GM21717 (cell line): ENCODE results near the gene CD200R1.

Experiments
- ATAC-seq: cut with Tn5 transposase; IDR thresholded peaks from one replicate; pipeline ENCODE4 v1.9.1; 2021; ENCODE audit warnings: mild to moderate bottlenecking, moderate library complexity; ENCODE audit not compliant: unreplicated experiment

The CD200R1 gene, protein sequence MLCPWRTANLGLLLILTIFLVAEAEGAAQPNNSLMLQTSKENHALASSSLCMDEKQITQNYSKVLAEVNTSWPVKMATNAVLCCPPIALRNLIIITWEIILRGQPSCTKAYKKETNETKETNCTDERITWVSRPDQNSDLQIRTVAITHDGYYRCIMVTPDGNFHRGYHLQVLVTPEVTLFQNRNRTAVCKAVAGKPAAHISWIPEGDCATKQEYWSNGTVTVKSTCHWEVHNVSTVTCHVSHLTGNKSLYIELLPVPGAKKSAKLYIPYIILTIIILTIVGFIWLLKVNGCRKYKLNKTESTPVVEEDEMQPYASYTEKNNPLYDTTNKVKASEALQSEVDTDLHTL

DNA sequence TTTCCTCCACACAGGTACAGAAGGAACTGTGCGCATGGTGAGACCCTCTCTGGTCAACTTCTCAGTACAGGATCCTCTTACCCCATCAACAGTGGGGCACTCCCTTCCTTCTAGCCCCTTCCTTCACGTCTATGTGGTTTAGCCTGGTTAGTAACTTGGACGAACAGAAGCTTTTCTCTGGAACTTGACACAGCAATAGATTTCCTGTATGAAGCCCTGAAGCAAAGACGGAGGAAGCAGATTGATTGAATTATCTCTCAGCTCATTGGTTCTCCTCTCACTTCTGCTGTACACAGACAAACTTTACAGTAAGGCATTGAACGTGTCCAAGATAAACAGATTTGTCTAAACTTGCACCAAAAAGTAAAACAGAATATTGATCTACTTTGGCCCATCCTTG, at the start of gene CD200R1:
Gene CD200R1 (minus strand): TSS at position 210 of the 400 bp plus-strand sequence. CDS start 246 bp downstream, outside the sequence.
- ATAC-seq = no peak

DNA sequence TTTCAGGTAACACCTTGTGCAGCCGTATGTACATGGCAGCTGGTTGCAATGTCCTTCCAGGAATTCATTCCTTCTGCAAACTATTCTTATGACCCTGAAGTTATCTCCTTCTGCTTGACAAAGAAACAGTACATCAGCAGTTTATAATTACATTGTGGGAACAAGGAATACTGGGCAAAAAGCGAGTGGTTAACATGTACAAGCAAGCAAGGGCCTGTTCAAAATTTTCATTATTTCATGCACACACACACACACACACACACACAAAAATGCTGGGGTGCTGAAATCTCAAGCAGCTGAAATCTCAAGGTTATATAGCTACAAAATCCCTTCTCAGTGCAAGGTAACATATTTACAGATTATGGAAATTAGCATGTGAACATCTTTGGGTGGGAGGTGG, 46.6 kb upstream of the CD200R1 start:
- no peak for ATAC-seq

DNA sequence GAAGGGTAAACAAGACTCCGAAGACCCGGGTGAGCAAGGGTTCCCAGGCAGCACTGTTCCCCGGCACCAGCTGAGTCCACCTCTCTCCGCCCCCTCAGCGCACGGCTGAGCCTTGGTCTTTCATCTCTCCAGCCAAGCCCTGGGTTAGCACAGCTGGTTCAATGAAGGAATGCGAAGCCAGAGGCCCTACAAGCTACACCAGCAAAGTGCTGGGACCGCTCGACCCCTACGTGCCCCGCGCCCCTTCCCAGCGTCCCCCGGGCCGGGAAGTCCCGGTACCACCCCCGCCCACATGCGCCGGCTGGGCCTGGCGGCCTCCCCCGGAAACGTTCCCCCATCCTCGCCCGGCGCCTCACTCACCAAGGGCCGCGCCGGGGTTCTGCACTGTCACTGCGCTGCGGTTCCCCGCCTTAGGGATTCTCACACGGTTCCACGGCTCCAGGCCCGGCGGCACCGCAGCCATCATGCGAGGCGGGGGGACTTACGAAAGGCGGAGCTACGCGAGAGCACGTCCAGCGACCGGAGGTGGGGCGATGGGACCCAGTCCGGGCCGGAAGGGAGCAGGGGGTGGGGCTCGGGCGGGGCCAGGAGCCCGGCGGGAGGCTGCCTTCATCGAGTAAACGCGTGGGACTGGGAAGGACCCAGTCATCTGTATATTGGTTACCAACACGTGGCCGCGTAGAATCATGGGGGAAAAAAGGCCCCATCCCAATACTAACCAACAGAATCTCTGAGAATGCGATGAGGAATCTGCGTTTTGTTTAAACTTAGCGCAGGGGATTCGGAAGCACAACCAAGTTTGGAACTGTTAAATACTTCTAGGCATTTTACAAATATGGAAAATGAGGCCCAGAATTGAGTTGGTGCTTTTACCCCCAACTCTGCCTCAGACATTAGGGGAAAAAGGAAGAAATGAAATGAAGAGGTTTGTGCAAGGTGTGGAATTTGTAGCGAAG, 44.6 kb upstream of the CD200R1 start:
- ATAC-seq = peak; percentile 92

DNA sequence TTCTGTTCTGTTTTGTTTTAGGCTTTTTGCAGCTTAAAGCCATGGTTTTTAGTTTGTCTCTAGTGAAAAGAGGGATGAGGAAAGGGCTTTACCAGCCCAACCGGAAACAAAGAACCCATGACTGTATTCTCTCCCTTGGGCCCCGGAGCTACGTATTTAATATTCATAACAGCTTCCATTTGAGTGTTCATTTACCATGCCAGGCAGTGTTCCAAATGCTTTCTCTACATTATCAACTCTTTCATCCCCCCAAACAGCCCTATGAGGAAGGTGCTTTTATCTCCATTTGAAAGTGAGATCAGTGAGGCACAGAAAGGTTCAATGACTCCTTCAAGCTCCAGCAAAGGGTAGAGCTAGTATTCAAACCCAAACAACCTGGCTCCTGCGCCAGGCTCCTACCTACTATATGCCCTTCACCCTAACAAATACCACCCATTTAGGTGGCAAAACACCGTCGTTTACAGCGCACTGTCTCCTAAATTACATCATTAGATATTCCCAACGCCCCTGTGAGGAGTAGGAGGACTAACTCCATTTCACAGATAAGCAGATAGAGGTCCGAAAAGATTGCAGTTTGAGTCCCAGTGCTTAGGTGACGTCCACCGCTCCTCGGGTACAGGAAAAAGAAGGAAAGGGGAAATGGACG, 43.8 kb upstream of the CD200R1 start:
- ATAC-seq = peak; percentile 1

DNA sequence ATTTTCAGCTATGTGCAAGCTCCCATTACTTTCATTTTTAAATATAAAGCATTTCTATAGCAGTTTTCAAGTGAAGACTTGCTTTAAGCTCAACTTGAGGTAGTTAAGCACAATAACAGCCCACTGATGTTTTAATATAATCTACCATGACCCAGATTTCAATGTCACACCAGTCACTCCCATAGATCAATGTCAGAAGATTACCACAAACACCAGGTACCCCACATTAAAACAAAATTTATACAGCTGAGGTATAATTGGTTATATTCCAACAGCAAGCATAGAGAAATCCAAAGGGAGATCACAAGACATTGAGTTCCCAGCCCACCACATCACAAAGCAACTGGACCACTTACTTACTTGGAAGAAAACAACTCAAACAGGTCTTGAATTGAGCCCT, 38.7 kb upstream of the CD200R1 start:
- ATAC-seq = no peak

DNA sequence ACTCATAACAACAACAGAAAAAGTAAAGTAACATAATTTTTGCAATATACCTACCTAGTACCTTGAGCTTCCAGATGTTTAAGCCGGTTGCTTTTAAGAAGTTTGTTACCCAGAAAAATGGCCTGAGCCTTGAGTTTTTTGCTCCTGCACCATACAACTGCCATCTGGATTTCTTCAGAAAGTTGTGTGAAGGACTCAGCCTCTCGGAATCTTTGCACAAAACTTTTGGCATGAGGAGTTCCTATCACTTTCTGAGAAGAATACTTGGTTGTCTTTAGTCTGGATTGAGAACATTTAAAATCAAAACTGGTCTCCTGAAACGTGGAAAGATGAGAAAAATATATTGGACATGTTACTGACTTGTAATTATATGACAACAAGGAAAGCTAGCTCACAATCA, 33.2 kb upstream of the CD200R1 start:
- ATAC-seq = no peak

DNA sequence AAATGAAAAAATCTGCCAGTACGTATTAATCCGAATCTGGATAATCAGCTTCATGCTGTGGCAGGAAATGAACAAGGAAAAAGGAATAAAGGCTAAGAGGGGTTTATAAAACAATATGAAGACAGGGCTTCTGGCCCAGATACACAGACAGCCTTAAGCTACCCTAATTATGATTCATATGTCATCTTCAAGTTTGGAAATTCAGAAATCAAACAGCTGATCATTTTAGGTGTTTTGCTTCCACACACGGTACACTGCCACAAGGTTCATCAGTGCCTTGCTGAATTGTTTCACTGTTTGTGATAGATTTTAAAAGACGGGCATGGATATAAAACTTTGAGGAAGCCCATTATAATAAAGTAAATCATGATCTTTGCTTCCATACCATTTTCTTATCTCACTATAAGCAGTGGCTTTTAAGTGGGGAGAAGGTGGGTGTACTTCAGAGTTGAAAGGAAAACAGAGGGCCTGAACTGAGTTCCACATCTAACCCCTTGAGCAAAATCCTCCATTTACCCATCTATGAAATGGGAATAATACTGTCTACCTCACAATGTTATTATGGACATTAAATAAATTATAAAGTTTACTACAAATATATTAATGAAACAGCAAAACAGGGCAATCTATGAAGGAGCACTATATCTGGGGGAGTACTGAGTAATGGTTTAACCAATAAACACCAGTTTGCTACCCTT, 31.6 kb upstream of the CD200R1 start:
- no peak for ATAC-seq

DNA sequence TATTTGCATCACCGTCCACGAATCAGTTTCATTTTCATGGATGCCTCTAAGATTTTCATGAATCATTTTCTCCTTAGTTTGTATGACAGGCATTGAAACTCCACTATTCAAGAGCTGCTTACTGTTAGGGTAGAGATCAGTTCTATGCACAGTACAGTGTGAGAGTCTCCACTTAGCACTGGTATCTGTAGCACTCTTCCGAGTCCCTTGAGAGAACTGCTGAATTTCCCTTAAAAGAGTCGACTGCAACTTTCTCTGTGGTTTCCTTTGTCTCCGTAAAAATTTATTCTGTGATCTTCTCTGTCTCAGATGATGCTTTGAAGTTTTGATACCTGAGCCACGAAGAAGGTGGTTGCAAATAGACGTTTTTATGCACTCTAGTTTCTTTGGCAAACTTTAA, 30.7 kb upstream of the CD200R1 start:
- no peak for ATAC-seq

DNA sequence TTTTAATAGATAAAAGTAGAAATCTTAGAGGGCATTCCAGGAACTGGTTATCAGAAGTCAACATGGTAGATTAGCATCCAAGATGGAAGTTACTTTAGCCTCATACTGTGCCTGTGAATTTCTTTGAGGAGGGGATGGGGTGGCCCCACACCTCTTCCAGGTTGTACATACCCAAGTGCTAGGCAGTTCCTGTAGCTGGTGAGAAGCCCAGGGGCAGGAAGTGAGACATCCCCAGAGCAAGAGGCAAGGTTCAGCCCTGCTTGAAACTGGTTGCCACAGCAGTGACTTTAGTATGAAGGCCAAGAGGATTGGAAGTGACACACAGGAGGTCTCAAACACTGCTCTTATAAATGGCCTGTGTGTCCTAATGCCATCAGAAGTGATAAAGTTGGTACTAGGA, 27.8 kb upstream of the CD200R1 start:
- ATAC-seq = no peak

DNA sequence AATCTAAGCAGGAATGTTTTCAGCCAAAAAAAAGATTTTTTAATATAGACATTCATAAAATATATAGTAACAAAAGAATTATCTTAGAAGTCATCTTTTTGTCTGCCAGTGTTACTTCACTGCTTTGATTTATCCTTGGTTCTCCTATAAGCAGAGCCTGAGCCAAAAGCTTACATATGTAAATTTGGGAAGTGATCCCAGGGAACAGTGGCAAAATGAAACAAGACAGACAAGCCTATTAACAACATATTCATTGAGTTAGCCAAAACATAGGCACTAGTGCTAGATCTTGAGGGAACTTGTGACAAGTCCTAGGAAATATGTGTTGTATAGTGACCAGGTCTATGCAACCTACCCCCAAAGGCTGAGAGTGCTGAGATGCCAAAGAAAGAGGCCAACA, 27.1 kb upstream of the CD200R1 start:
- ATAC-seq = no peak

DNA sequence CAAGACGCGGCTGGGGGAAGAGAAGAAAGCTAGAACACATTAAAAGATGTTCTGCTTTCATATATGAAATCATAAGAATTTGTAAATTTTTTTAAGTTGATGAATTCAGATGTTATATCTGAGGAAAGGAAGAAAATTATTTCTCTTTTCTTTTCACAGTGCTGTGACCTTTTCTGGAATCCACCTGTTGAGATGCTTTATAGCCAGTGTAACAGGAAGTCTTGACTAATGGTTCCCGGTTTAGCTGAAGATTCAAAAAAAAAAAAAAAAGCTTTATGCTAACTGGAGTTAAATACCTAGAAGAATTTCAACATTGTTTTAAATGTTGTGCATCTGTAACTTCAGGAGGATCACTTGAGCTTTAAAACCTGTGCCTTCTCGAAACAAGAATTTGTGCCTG, 25.8 kb upstream of the CD200R1 start:
- ATAC-seq = no peak

DNA sequence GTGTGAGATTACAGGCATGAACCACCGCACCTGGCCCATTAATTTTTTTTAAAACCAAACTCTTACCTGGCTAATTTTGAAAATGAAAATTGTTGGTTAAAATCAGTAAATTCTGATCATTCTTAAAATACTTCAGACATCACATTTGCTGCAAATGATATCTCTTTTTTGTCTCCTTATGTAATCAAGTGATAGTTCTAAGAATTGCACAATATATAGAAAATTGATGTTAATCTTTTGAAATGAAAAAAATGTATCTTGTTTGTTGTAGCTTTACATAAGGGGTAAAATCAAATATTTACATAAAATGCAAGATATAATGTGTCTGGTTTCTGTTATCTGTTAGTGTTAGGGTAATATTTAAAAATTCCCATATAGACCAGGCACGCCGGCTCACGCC, 20.9 kb upstream of the CD200R1 start:
- ATAC-seq = no peak

DNA sequence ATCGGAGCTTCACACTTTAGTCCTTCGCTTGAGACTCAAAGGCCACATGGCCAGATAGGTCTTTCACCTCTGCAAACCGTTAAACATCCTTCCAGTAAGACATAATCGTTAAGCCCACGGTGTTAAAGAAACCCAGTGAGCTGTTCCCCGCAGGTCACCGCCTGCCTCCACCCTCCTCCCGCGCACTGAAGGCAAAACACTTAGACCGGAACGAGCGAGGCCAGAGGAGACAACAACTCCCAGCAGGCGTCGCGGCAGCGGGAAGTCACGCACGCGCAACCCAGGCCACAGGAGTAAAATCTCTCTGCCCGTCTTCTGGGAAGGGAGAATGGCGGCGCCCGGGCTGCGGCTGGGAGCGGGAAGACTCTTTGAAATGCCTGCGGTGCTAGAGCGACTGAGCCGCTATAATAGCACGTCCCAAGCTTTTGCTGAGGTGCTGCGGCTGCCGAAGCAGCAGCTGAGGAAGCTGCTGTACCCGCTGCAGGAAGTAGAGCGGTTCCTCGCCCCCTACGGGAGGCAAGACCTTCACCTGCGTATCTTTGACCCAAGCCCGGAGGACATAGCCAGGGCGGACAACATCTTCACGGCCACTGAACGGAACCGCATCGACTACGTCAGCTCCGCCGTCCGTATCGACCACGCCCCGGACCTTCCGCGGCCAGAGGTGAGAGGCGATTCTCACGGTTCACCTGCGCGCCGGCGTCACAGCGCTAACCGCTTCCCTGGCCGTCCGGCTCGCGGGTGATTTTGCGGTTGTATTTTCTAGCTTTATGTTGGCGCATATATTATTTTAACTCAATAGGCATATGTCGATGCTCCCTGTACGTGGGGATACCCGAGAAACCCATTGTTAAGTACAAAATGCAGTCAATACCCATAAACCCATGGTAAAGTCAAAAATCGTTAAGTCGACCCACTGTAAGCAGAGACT, 16.0 kb upstream of the CD200R1 start, which contains the start of gene GTPBP8:
Gene GTPBP8 (plus strand): TSS at position 313 of the 931 bp plus-strand sequence. CDS start 16 bp downstream, at position 329.
- peak; percentile 90 for ATAC-seq

DNA sequence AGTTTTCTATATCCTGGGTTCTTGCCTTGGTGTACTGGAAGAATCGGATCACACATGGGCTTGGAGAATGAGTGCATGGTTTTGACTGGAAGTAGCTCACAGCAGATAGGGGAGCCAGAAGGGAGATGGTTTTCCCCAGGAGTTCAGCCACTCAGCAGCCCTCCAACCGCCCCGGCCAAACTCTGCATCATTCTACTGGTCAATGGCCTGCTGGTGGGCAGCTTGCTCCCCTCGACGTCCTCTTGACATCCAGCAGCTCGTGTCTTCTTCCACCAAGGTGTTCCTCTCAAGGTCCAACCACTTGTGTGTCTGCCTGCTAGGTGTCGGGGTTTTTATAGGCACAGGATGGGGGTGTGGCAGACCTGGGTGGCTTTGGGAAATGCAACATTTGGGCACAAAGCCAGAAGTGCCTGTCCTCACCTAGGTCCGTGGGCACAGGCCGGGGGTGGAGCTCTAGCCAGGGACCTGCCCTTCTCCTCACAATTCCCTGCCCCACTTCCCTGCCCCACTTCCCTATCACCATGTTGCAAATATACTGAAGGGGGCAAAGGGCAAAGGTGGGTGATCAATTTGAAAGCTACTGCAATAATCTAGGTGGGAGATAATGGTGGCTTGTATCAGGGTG, 12.9 kb upstream of the CD200R1 start:
- ATAC-seq = no peak

DNA sequence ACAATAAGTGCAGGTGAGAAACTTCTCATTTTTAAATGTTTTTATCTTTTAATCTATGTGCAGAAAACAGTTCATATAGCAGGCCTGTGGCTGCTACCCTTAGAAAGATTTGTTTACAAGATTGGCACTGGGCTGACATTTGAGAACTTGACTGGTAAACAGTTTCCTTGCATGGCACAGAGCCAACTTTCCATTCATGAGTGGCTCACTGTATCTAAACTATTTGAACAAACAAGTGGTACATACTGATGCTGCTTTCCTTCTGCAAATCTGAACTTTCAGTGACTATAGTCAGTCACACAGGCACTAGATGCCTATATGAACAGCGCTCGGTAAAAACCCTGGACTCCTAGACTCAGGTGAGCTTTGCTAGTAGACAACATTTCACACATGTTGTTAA, 9.6 kb upstream of the CD200R1 start:
- ATAC-seq = no peak

DNA sequence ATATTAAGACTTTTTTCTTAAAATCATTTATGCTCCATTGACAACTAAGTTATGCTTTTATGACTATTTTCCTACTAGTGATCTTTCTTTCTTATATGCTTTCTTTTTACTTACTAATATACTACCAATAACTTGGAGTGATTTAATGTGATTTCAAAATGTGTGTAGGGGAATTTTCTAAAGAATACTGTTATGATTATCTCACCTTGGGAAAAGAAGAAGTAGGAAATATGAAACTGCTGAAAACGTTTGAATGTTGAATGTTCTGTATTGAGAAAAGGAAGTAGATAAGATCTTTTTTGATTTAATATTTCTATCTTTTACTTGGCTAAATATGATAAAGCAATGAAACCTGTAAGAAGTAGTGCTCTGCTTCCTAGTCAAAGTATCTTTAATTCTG, 7.8 kb upstream of the CD200R1 start:
- no peak for ATAC-seq

DNA sequence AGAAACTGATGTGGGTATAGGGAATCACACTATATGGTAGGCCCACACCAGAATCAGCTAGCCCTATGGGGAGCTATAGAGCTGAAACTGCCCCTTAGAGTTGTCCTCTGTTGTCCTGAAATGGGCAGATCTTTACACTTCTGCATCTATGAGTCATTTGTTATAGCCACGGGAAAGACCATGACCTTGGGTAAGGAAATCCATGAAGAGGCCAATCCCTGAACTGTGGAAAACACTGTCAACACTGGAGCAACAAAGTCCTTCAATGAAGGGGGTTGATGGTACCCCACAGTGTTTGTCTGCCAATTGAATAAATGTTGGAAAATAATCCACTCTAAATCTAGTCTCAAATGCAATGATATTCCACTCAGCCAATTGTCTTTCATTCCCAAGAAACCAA, 5.2 kb upstream of the CD200R1 start:
- no peak for ATAC-seq

DNA sequence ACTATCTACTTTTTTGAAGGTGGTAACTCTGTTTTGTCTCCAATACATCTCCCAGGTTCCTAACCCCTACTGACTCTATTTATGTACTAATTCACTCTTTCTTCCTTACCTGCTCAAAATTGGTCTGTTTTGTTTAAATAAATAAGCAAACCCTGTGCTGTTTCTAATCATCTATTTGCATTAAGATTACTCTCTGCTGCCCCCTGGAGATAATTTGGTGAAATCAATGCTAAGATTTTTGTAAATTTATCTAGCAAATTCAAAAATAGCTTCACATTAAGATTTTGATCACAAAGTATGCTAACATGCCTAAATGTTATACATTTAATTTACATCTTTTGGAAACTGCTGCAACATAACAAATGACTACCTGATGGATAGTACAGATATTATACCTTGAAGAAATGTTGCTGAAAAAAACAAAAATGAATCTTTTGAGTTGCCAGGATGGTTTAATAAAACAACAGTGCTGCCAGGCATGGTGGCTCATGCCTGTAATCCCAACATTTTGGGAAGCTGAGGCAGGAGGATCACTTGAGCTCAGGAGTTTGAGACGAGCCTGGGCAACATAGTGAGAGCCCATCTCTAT, 4.4 kb upstream of the CD200R1 start:
- no peak for ATAC-seq

DNA sequence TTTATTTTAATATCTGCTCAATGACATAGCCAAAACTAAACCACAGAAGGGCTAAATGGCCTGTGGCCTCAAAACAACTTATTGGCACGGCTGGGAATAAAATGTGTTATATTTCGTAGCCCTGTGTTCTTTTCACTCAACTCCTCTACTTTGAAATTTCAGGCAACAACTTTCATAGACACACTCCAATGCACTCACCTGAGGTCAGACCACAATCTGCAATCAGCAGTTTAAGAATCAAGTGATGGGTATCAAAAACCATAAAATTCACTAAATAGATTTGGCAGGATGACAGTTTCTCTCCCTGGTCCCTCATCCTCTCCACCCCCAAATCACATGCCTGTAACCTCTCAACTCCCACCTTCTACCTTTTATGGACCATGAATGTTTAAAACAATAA, 2.0 kb upstream of the CD200R1 start:
- ATAC-seq = no peak
